ENCODE results near the gene CCDC201. TPM values are rescaled to one million over a fixed set of nuclear protein-coding genes. Genes with fewer than 3 reads are reported as not detected.
"Not testable (repeated sequence)": the region's sequence is repeated elsewhere in the genome, so short reads cannot be mapped to it uniquely, and the experiment has no call there.

CCDC201 gene
- total RNA-seq, 2 donors from 2014 or later: not detected

DNA sequence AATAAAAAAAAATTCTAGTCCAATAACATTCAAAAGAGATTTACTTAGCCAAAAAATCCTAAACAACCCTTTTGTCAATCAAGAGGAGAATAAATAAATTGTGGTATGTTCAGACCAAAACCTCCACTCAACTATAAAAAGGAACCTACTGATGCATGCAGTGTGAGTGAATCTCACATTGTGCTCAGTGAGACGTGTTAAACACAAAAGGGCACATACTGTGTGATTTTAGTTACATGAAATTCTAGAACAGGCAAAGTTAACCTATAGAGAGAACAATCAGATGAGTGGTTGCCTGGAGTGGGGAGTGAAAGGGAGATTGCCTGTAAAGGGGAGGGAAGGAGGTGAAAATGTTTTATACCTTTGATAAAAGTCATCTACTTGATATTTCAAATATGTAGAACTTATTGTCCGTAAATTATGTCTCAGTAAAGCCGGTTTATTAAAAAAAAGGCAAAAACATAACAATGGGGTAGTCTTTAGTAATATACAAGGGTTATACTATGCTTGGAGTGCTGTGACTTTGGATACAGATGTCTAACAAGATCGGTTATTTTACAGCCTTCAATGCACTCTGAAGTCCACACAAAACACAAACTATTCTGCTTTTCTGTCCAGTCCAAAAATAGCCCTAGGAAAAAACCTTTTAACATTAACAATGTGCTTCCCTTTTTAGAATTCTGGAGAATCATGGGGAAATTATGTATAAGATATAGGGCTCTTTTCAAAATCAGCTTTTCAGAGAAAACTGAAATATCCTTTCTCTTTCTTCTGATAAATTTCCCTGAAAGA lies 30.8 kb downstream of the CCDC201 start:
- H3K4me1 ChIP-seq; H3K4me3 ChIP-seq; H3K27me3 ChIP-seq; DNase-seq (ENCODE audit: low spot score); H3K36me3 ChIP-seq; H3K27ac ChIP-seq; H3K9me3 ChIP-seq: not testable (repeated sequence)

DNA sequence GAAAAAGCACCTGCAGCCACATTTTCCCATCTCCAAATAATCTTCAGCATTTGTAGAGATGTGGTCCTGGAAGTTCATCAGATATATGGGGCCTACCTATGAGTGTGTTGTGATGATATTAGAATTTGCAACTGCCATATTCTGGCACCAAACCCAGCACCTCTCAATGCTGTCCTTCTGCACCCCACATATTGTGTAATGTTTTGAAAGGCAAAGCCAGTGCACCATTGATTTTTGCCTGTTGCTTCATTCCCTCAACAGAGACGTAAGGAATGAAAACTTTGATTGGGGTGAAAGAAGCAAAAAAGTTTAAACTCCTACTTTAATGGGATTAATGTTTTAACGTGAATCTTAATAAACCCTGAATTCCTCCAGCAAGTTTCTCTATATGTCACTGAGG lies 34.0 kb downstream of the CCDC201 start:
- not testable (repeated sequence) for H3K27ac ChIP-seq; H3K4me1 ChIP-seq; H3K4me3 ChIP-seq; H3K9me3 ChIP-seq; H3K36me3 ChIP-seq; DNase-seq (ENCODE audit: low spot score); H3K27me3 ChIP-seq

GRCh38 chr7:45832433-45833177 lies 40.3 kb downstream of the CCDC201 start:
- H3K4me1 ChIP-seq; DNase-seq (ENCODE audit: low spot score); H3K36me3 ChIP-seq; H3K9me3 ChIP-seq; H3K4me3 ChIP-seq; H3K27ac ChIP-seq; H3K27me3 ChIP-seq: not testable (repeated sequence)

DNA sequence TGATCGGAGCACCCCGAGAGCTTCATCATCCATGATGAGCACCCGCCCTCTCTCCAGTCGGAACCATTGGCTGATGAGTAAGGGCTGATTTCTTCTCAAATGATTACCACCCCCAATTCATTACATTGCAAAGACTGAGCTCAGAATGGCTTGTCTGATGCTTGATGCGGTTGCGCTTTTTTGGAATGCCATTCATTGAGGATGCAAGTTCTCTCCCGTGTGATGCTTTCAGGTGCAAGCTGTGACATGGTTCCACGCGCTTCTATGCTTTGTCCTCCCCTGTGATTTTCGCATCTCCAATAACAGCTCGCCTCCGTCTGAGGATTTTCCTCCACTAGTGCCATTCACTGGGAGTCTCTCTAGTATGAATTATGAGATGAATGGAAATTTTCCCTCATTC lies 43.0 kb downstream of the CCDC201 start:
- H3K27me3 ChIP-seq; H3K9me3 ChIP-seq; H3K4me1 ChIP-seq; DNase-seq (ENCODE audit: low spot score); H3K4me3 ChIP-seq; H3K36me3 ChIP-seq; H3K27ac ChIP-seq: not testable (repeated sequence)

- H3K4me1 ChIP-seq; H3K36me3 ChIP-seq; H3K4me3 ChIP-seq; H3K27ac ChIP-seq; DNase-seq (ENCODE audit: low spot score); H3K27me3 ChIP-seq; H3K9me3 ChIP-seq: not testable (repeated sequence)
Measured at GRCh38 chr7:45827731-45828130, 45.2 kb downstream of the CCDC201 start.

DNA sequence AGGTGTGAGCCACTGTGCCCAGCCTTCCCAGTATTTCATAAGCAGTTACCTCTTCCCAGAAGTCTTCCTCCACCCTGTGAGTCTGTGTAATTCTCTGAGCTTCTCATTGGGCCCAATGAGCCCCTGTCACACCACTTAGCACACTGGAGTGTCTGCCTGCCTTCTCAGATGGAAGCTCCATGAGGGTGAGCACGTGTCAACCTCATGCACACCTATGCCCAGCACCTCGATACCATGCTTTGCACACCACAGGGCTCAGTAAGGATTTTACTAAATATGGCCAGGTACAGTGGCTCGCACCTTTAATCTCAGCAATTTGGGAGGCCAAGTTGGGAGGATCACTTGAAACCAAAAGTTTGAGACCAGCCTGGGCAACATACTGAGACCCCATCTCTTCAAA lies 46.3 kb downstream of the CCDC201 start:
- not testable (repeated sequence) for H3K36me3 ChIP-seq; DNase-seq (ENCODE audit: low spot score); H3K4me3 ChIP-seq; H3K9me3 ChIP-seq; H3K27me3 ChIP-seq; H3K4me1 ChIP-seq; H3K27ac ChIP-seq

DNA sequence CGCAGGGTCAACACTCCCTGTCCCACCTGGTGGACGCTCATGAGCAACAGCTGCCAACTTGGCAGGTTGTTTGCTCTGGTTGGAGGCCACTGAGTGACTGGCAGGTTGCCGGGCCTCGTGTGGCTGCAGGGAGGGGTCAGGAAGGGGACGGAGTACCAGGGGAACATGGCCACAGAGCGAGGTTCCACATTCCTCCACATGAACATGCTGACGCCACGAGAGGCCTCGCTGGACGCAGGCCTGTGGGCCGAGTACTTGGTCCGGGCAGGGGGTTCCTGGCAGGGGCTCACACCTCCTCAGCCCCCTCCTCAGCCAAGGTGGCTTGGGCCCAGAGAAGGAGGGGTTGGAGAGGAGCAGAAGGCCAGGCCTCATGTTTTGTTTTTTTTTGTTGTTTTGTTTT lies 54.1 kb downstream of the CCDC201 start:
- not testable (repeated sequence) for H3K9me3 ChIP-seq; H3K27ac ChIP-seq; H3K27me3 ChIP-seq; H3K4me1 ChIP-seq; H3K4me3 ChIP-seq; H3K36me3 ChIP-seq; DNase-seq (ENCODE audit: low spot score)

- not testable (repeated sequence) for DNase-seq (ENCODE audit: low spot score); H3K36me3 ChIP-seq; H3K27ac ChIP-seq; H3K4me3 ChIP-seq; H3K27me3 ChIP-seq; H3K4me1 ChIP-seq; H3K9me3 ChIP-seq
Measured at GRCh38 chr7:45817913-45818312, 55.0 kb downstream of the CCDC201 start.

GRCh38 chr7:45817016-45817415 lies 55.9 kb downstream of the CCDC201 start:
- not testable (repeated sequence) for H3K27me3 ChIP-seq; H3K27ac ChIP-seq; H3K36me3 ChIP-seq; H3K4me3 ChIP-seq; H3K9me3 ChIP-seq; DNase-seq (ENCODE audit: low spot score); H3K4me1 ChIP-seq

DNA sequence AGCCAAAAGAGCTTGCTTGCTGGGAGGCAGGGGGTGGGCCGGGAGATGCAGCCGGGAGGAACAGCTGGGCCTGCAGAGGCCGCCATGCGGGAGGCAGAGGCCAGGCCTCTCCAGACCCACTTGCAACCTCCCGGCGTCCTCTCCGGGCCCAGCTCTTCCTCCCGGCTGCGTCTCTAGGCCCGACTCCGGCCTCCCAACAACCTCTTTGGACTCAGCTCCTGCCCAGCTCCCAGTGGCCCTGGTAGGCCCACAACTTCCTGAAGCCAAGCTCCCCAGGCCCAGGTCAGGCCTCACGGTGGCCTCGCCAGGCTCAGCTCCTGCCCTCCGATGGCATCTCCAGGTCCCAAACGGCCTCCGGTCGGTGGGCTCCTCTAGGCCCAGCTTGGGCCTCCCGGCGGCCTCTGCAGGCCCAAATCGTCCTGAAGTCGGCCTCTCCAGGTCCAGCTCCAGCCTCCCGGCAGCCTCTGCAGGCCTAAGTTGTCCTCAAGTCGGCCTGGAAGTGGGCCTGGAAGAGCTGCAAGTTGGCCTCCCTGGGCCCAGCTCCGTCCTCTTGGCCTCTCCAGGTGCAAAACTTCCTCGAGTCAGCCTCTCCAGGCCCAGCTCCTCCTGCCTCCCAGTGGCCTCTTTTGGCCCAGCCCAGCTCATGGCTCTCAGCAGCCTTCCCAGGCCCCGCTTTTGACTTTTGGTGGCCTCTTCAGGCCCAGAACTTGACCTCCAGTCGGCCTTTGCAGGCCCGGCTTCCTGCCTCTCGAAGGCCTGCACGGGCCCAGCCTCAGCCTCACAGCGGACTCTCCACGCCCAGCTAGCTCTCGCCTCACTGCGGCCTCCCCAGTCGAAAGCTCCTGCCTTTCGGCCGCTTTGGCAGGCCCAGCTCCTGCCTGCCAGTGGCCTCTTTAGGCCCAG lies 58.4 kb downstream of the CCDC201 start:
- H3K36me3 ChIP-seq; H3K27ac ChIP-seq; H3K27me3 ChIP-seq; H3K4me3 ChIP-seq; H3K9me3 ChIP-seq; DNase-seq (ENCODE audit: low spot score); H3K4me1 ChIP-seq: not testable (repeated sequence)

- DNase-seq (ENCODE audit: low spot score); H3K4me3 ChIP-seq; H3K4me1 ChIP-seq; H3K27ac ChIP-seq; H3K36me3 ChIP-seq; H3K27me3 ChIP-seq; H3K9me3 ChIP-seq: not testable (repeated sequence)
Measured at GRCh38 chr7:45813771-45814170, 59.1 kb downstream of the CCDC201 start.

All from right atrium auricular region (tissue), 2 donors.